Stimulated activated CD4-positive, alpha-beta T cell treated with anti-CD3 and anti-CD28 coated beads, Interleukin-12 subunit alpha, Interleukin-12 subunit beta, amount 100 ng/mL, for 48 hours (primary cell): ENCODE measurements around the gene BTNL3.

ENCODE experiments used
- DNase-seq, 3 donors: peaks; one replicate each; pipeline ENCODE4 v3.0.0-alpha.2; 2020; ENCODE audit warnings: low read depth in 2 of 3, low spot score in 1 of 3

BTNL3 gene

GRCh38 chr5:181047288-181047687 lies 58.6 kb downstream of the BTNL3 start:
- DNase-seq, result no peak

- DNase-seq, result no peak
These were observed 59.3 kb downstream of the BTNL3 start for GRCh38 chr5:181047921-181048320.

GRCh38 chr5:181050016-181050415 lies 61.4 kb downstream of the BTNL3 start:
- DNase-seq, result no peak

DNA sequence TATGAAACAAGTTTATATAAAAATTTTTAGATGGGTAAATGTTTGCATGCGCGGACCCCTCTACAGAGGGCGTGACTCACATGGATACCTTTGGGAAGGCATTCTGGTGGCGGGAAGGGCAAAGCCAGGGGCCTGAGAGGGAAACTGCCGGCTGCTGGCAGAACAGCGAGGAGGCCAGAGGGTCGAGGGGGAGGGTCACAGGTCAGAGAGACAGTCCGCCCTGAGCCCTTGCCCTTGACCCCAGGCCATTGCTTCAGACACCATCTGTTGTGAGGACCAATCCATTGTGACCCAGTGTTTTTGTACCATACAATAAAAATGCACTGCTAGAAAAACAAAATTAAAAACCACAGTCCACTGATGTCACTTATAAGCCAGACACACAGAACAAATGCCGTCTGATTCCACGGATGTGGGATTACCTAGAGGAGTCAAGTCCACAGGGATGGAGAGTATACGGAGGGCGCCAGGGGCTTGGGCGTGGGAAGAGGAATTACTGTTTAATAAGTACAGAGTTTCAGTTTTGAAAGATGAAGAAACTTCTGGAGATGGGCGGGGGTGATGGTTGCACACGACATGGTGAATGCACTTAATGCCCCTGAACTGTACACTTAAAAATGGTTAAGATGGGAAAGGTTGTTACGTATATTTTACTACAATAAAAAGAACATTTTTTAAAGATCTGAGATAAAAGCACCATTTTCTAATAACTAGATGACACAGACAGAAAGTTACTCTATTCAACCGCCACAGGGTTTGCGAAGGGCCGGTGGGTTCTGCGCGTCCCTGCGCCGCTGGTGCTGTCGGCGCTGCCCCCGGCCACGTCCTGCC lies 63.4 kb downstream of the BTNL3 start:
- no peak for DNase-seq

GRCh38 chr5:181052672-181053487 lies 64.2 kb downstream of the BTNL3 start:
- no peak for DNase-seq

GRCh38 chr5:181053488-181054121 lies 65.0 kb downstream of the BTNL3 start:
- DNase-seq, result no peak

- no peak for DNase-seq
These were observed 65.5 kb downstream of the BTNL3 start for GRCh38 chr5:181054138-181054537.

GRCh38 chr5:181054871-181055459 lies 66.3 kb downstream of the BTNL3 start:
- no peak for DNase-seq
